Measurements from ENCODE around the gene BCL6B.

BCL6B gene

GRCh38 chr17:7026471-7027115 is 3.7 kb downstream of the BCL6B start:
- Histone ChIP-seq H3K4me1 (ENCODE audit: control extremely low read depth in 1 of 4, control insufficient read depth in 4 of 4, insufficient read depth in 4 of 4, low read length in 3 of 4) (peaks cover 9 to 49% (median 38%) of the 10 kb centered on the region in 4 experiments), H3K27me3 (replicated peaks in 2 of 5; ENCODE audit: control insufficient read depth in 4 of 5, insufficient read depth in 5 of 5, low read length in 4 of 5) (peaks cover 0 to 3% (median 0%) of the 10 kb centered on the region in 5 experiments), H3K4me3 (ENCODE audit: control insufficient read depth in 1 of 7, extremely low read depth in 1 of 7, insufficient read depth in 4 of 7, low read depth in 2 of 7, low read length in 6 of 7) (no peak overlapping the region), H3K27ac (ENCODE audit: insufficient read depth in 1 of 2, low read depth in 1 of 2, low read length in 2 of 2, poor library complexity in 1 of 2, severe bottlenecking in 2 of 2) (no peak overlapping the region), H3K9me3 (ENCODE audit: control extremely low read depth in 1 of 5, control insufficient read depth in 4 of 5, insufficient read depth in 2 of 5, low read depth in 1 of 5, low read length in 4 of 5) (no peaks in the 10 kb centered on the region), H3K36me3 (ENCODE audit: control insufficient read depth in 4 of 4, insufficient read depth in 4 of 4, low read length in 3 of 4) (no peaks in the 10 kb centered on the region)
- ChIA-PET POLR2A (interaction anchor here (1.2 kb wide), 1 partner anchor 9 kb away, joined by 3 read pairs; the partner anchor contains the start of gene SLC16A13), CTCF (interaction anchor here (1.0 to 1.3 kb wide), 2 partner anchors 19 to 112 kb away, joined by 3 read pairs; no protein-coding TSS in a partner anchor)
- 99% methylated on average over 26 of the region's 29 CpGs for WGBS (ENCODE audit: insufficient coverage)
- no peak for DNase-seq

GRCh38 chr17:7027335-7027734 is 4.5 kb downstream of the BCL6B start:
- 89% methylated on average over 9 of the region's 13 CpGs for WGBS (ENCODE audit: insufficient coverage)
- CTCF ChIA-PET: interaction anchor here (2.7 kb wide), 1 partner anchor 113 kb away, joined by 6 read pairs; no protein-coding TSS in a partner anchor

GRCh38 chr17:7029096-7029495 is 6.2 kb downstream of the BCL6B start:
- DNase-seq: no peak
- ChIA-PET CTCF (interaction anchor here (2.0 to 2.7 kb wide), 2 partner anchors 14 to 115 kb away, joined by 6 read pairs; no protein-coding TSS in a partner anchor), POLR2A (interaction anchor here (1.1 kb wide), 1 partner anchor 14 kb away, joined by 3 read pairs; a partner anchor contains a TSS)
- Histone ChIP-seq H3K9me3 (ENCODE audit: control extremely low read depth in 1 of 5, control insufficient read depth in 4 of 5, insufficient read depth in 2 of 5, low read depth in 1 of 5, low read length in 4 of 5) (no peaks in the 10 kb centered on the region), H3K4me1 (ENCODE audit: control extremely low read depth in 1 of 4, control insufficient read depth in 4 of 4, insufficient read depth in 4 of 4, low read length in 3 of 4) (peaks cover 5 to 33% (median 23%) of the 10 kb centered on the region in 4 experiments), H3K36me3 (ENCODE audit: control insufficient read depth in 4 of 4, insufficient read depth in 4 of 4, low read length in 3 of 4) (no peaks in the 10 kb centered on the region), H3K27ac (ENCODE audit: insufficient read depth in 1 of 2, low read depth in 1 of 2, low read length in 2 of 2, poor library complexity in 1 of 2, severe bottlenecking in 2 of 2) (peak overlapping the region; percentile 65 to 75), H3K27me3 (replicated peaks in 2 of 5; ENCODE audit: control insufficient read depth in 4 of 5, insufficient read depth in 5 of 5, low read length in 4 of 5) (no peaks in the 10 kb centered on the region), H3K4me3 (ENCODE audit: control insufficient read depth in 1 of 7, extremely low read depth in 1 of 7, insufficient read depth in 4 of 7, low read depth in 2 of 7, low read length in 6 of 7) (peak overlapping the region in 2 of 7 experiments; percentile 0 to 20)
- WGBS (ENCODE audit: insufficient coverage): 40% methylated on average over 1 of the region's 3 CpGs

More at GRCh38 chr17:7027335-7027734, 4.5 kb downstream of the BCL6B start:
- POLR2A ChIA-PET: no interaction called here
- Histone ChIP-seq H3K36me3 (ENCODE audit: control insufficient read depth in 4 of 4, insufficient read depth in 4 of 4, low read length in 3 of 4) (no peaks in the 10 kb centered on the region), H3K27me3 (replicated peaks in 2 of 5; ENCODE audit: control insufficient read depth in 4 of 5, insufficient read depth in 5 of 5, low read length in 4 of 5) (peaks cover 0 to 3% (median 0%) of the 10 kb centered on the region in 5 experiments), H3K4me3 (ENCODE audit: control insufficient read depth in 1 of 7, extremely low read depth in 1 of 7, insufficient read depth in 4 of 7, low read depth in 2 of 7, low read length in 6 of 7) (no peak overlapping the region), H3K4me1 (ENCODE audit: control extremely low read depth in 1 of 4, control insufficient read depth in 4 of 4, insufficient read depth in 4 of 4, low read length in 3 of 4) (peaks cover 9 to 47% (median 34%) of the 10 kb centered on the region in 4 experiments), H3K27ac (ENCODE audit: insufficient read depth in 1 of 2, low read depth in 1 of 2, low read length in 2 of 2, poor library complexity in 1 of 2, severe bottlenecking in 2 of 2) (no peak overlapping the region), H3K9me3 (ENCODE audit: control extremely low read depth in 1 of 5, control insufficient read depth in 4 of 5, insufficient read depth in 2 of 5, low read depth in 1 of 5, low read length in 4 of 5) (no peaks in the 10 kb centered on the region)
- no peak for DNase-seq

GRCh38 chr17:7029659-7030058 is 6.8 kb downstream of the BCL6B start:
- Histone ChIP-seq H3K27ac (ENCODE audit: insufficient read depth in 1 of 2, low read depth in 1 of 2, low read length in 2 of 2, poor library complexity in 1 of 2, severe bottlenecking in 2 of 2) (peak overlapping the region; percentile 65 to 75), H3K9me3 (ENCODE audit: control extremely low read depth in 1 of 5, control insufficient read depth in 4 of 5, insufficient read depth in 2 of 5, low read depth in 1 of 5, low read length in 4 of 5) (no peaks in the 10 kb centered on the region), H3K4me3 (ENCODE audit: control insufficient read depth in 1 of 7, extremely low read depth in 1 of 7, insufficient read depth in 4 of 7, low read depth in 2 of 7, low read length in 6 of 7) (peak overlapping the region in 4 of 7 experiments; percentile 29 to 56 (median 40)), H3K27me3 (replicated peaks in 2 of 5; ENCODE audit: control insufficient read depth in 4 of 5, insufficient read depth in 5 of 5, low read length in 4 of 5) (no peaks in the 10 kb centered on the region), H3K36me3 (ENCODE audit: control insufficient read depth in 4 of 4, insufficient read depth in 4 of 4, low read length in 3 of 4) (no peaks in the 10 kb centered on the region), H3K4me1 (ENCODE audit: control extremely low read depth in 1 of 4, control insufficient read depth in 4 of 4, insufficient read depth in 4 of 4, low read length in 3 of 4) (peaks cover 6 to 33% (median 26%) of the 10 kb centered on the region in 4 experiments)
- peak; percentile 88 to 96 (median 92) for DNase-seq
- ChIA-PET POLR2A (no interaction called here), CTCF (interaction anchor here (2.0 to 2.7 kb wide), 2 partner anchors 14 to 115 kb away, joined by 6 read pairs; no protein-coding TSS in a partner anchor)
- 15% methylated on average over 7 of the region's 8 CpGs for WGBS (ENCODE audit: insufficient coverage)

GRCh38 chr17:7034955-7035590 is 12.2 kb downstream of the BCL6B start:
- DNase-seq: no peak
- ChIA-PET POLR2A (interaction anchor here (0.7 to 2.1 kb wide), 6 partner anchors 9 to 275 kb away, joined by 3 to 17 read pairs (median 3); partner anchors contain the start of gene BCL6B), CTCF (interaction anchor here (0.8 to 4.9 kb wide), 6 partner anchors 10 to 124 kb away, joined by 3 to 37 read pairs (median 6); partner anchors contain the start of gene BCL6B)
- 0% methylated on average over 5 of the region's 7 CpGs for WGBS (ENCODE audit: insufficient coverage)
- H3K27me3 ChIP-seq (replicated peaks in 2 of 5; ENCODE audit: control insufficient read depth in 4 of 5, insufficient read depth in 5 of 5, low read length in 4 of 5): no peaks in the 10 kb centered on the region
- H3K4me3 ChIP-seq (ENCODE audit: control insufficient read depth in 1 of 7, extremely low read depth in 1 of 7, insufficient read depth in 4 of 7, low read depth in 2 of 7, low read length in 6 of 7): peak overlapping the region; percentile 59 to 89 (median 76)
- peak overlapping the region; percentile 87 to 95 for H3K27ac ChIP-seq (ENCODE audit: insufficient read depth in 1 of 2, low read depth in 1 of 2, low read length in 2 of 2, poor library complexity in 1 of 2, severe bottlenecking in 2 of 2)
- no peaks in the 10 kb centered on the region for H3K36me3 ChIP-seq (ENCODE audit: control insufficient read depth in 4 of 4, insufficient read depth in 4 of 4, low read length in 3 of 4)
- H3K4me1 ChIP-seq (ENCODE audit: control extremely low read depth in 1 of 4, control insufficient read depth in 4 of 4, insufficient read depth in 4 of 4, low read length in 3 of 4): peaks cover 9 to 38% (median 31%) of the 10 kb centered on the region in 4 experiments
- no peaks in the 10 kb centered on the region for H3K9me3 ChIP-seq (ENCODE audit: control extremely low read depth in 1 of 5, control insufficient read depth in 4 of 5, insufficient read depth in 2 of 5, low read depth in 1 of 5, low read length in 4 of 5)

- Histone ChIP-seq H3K9me3 (ENCODE audit: control extremely low read depth in 1 of 5, control insufficient read depth in 4 of 5, insufficient read depth in 2 of 5, low read depth in 1 of 5, low read length in 4 of 5) (no peaks in the 10 kb centered on the region), H3K27me3 (replicated peaks in 2 of 5; ENCODE audit: control insufficient read depth in 4 of 5, insufficient read depth in 5 of 5, low read length in 4 of 5) (no peaks in the 10 kb centered on the region), H3K36me3 (ENCODE audit: control insufficient read depth in 4 of 4, insufficient read depth in 4 of 4, low read length in 3 of 4) (peaks cover 0 to 2% (median 0%) of the 10 kb centered on the region in 4 experiments), H3K4me1 (ENCODE audit: control extremely low read depth in 1 of 4, control insufficient read depth in 4 of 4, insufficient read depth in 4 of 4, low read length in 3 of 4) (peaks cover 6 to 33% (median 26%) of the 10 kb centered on the region in 4 experiments), H3K27ac (ENCODE audit: insufficient read depth in 1 of 2, low read depth in 1 of 2, low read length in 2 of 2, poor library complexity in 1 of 2, severe bottlenecking in 2 of 2) (peak within 1 kb of the TSS; percentile 87 to 95), H3K4me3 (ENCODE audit: control insufficient read depth in 1 of 7, extremely low read depth in 1 of 7, insufficient read depth in 4 of 7, low read depth in 2 of 7, low read length in 6 of 7) (peak within 1 kb of the TSS; percentile 59 to 89 (median 76))
- CTCF ChIA-PET: interaction anchor here (0.8 to 4.9 kb wide), 6 partner anchors 10 to 125 kb away, joined by 3 to 37 read pairs (median 6); partner anchors contain the start of gene BCL6B
- peak; percentile 95 to 98 (median 97) for DNase-seq
- 0% methylated on average over 48 of the region's 52 CpGs for WGBS (ENCODE audit: insufficient coverage)
- POLR2A ChIA-PET: interaction anchor here (0.5 to 2.1 kb wide), 7 partner anchors 10 to 274 kb away, joined by 3 to 17 read pairs (median 3); partner anchors contain the start of gene BCL6B
Observed at GRCh38 chr17:7035591-7036368, 12.9 kb downstream of the BCL6B start, which contains the start of gene SLC16A13. Gene SLC16A13, plus strand, starts transcription at chr17:7036015. Its CDS starts 368 bp downstream, at chr17:7036383.
